ENCODE measurements around the gene CHST10.

- TF ChIP-seq, protein P1, sequence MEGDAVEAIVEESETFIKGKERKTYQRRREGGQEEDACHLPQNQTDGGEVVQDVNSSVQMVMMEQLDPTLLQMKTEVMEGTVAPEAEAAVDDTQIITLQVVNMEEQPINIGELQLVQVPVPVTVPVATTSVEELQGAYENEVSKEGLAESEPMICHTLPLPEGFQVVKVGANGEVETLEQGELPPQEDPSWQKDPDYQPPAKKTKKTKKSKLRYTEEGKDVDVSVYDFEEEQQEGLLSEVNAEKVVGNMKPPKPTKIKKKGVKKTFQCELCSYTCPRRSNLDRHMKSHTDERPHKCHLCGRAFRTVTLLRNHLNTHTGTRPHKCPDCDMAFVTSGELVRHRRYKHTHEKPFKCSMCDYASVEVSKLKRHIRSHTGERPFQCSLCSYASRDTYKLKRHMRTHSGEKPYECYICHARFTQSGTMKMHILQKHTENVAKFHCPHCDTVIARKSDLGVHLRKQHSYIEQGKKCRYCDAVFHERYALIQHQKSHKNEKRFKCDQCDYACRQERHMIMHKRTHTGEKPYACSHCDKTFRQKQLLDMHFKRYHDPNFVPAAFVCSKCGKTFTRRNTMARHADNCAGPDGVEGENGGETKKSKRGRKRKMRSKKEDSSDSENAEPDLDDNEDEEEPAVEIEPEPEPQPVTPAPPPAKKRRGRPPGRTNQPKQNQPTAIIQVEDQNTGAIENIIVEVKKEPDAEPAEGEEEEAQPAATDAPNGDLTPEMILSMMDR (IDR thresholded peaks at IDR 0.05; ENCODE audit: insufficient read depth, low read length), result no peak
- no peak for TF ChIP-seq POLR2AphosphoS5 (IDR thresholded peaks at IDR 0.05; ENCODE audit: low read depth)
- no peak for TF ChIP-seq REST (IDR thresholded peaks at IDR 0.05; ENCODE audit: insufficient replicate concordance, low read depth)
- TF ChIP-seq GABPA (IDR thresholded peaks at IDR 0.05; ENCODE audit: low read depth), result no peak
- no peak for TF ChIP-seq SPI1 (IDR thresholded peaks at IDR 0.05; ENCODE audit: borderline replicate concordance, low read depth)
These were observed 9.6 kb upstream of the CHST10 start for GRCh38 chr2:100427111-100427510.
